IMR-90 (cell line): ENCODE results near the gene RUFY2. TPM values are rescaled to one million over a fixed set of nuclear protein-coding genes. Genes with fewer than 3 reads are reported as not detected.

Source experiments
- ATAC-seq: fragments of 200-7000 bp; cut with Tn5 transposase; 2 replicates; pipeline ENCODE4 v1.9.1; 2020; ENCODE audit warnings: low read depth, mild to moderate bottlenecking, moderate library complexity
- BruUV-seq: library from RNA; stranded (reverse); fragments of 400-500 nt; replicated peaks from 2 replicates; lab custom pipeline; 2021; lab: Mats Ljungman, UMichigan
- CTCF ChIA-PET: fragments of 300-600 bp; formaldehyde crosslinking; extraction: SDS; loops from one replicate; lab custom pipeline; 2021; ENCODE audit warnings: antibody characterized with exemption; lab: Yijun Ruan, JAX
- POLR2A ChIA-PET: fragments of 300-600 bp; sonication (Branson Sonifier 250); formaldehyde crosslinking; loops from one replicate; lab custom pipeline; 2022; ENCODE audit warnings: antibody characterized with exemption; ENCODE audit not compliant: unreplicated experiment; lab: Charles Lee
- DNase-seq: peaks from one replicate; pipeline ENCODE4 v3.0.0; 2013
- H2AFZ ChIP-seq: replicated peaks from 2 replicates; pipeline ENCODE3; 2013; ENCODE audit warnings: low read length, mild to moderate bottlenecking; ENCODE audit not compliant: poor library complexity
- H2AK5ac ChIP-seq: 2 replicates; pipeline ENCODE4 v1.6.1; 2013; ENCODE audit warnings: low read depth, low read length, inconsistent platforms
- H2AK9ac ChIP-seq: replicated peaks from 2 replicates; pipeline ENCODE3; 2013; ENCODE audit warnings: mild to moderate bottlenecking, low read depth, low read length, moderate library complexity; ENCODE audit not compliant: poor library complexity
- H2BK120ac ChIP-seq: 2 replicates; pipeline ENCODE4 v1.6.1; 2013; ENCODE audit warnings: low read depth, low read length, inconsistent platforms
- H2BK15ac ChIP-seq: 3 replicates; pipeline ENCODE4 v1.6.1; 2013; ENCODE audit warnings: low read depth, low read length, inconsistent platforms
- H2BK20ac ChIP-seq: 2 replicates; pipeline ENCODE4 v1.6.1; 2013; ENCODE audit warnings: low read depth, mild to moderate bottlenecking, inconsistent platforms, low read length, moderate library complexity
- H2BK5ac ChIP-seq: 2 replicates; pipeline ENCODE4 v1.6.1; 2013; ENCODE audit warnings: mild to moderate bottlenecking, low read depth, low read length, inconsistent platforms; ENCODE audit not compliant: poor library complexity, severe bottlenecking
- H3K14ac ChIP-seq: replicated peaks from 2 replicates; pipeline ENCODE4 v1.6.1; 2013; ENCODE audit warnings: low read depth, low read length, inconsistent platforms
- H3K18ac ChIP-seq: 2 replicates; pipeline ENCODE4 v1.6.1; 2013; ENCODE audit warnings: low read depth, low read length, control low read depth
- H3K23ac ChIP-seq: 2 replicates; pipeline ENCODE4 v1.6.1; 2013; ENCODE audit warnings: low read depth, low read length, inconsistent platforms
- H3K27ac ChIP-seq: 2 replicates; pipeline ENCODE4 v1.5.1; 2013; ENCODE audit warnings: mild to moderate bottlenecking, control low read depth, low read length; ENCODE audit not compliant: insufficient read depth
- H3K27me3 ChIP-seq: 2 replicates; pipeline ENCODE4 v1.6.1; 2013; ENCODE audit warnings: low read length; ENCODE audit not compliant: control insufficient read depth, insufficient read depth
- H3K36me3 ChIP-seq: 2 replicates; pipeline ENCODE4 v1.6.1; 2013; ENCODE audit warnings: low read length, mixed read lengths; ENCODE audit not compliant: control insufficient read depth, insufficient read depth
- H3K4ac ChIP-seq: 2 replicates; pipeline ENCODE4 v1.6.1; 2013; ENCODE audit warnings: low read depth, low read length, inconsistent platforms
- H3K4me1 ChIP-seq: 2 replicates; pipeline ENCODE4 v1.6.1; 2013; ENCODE audit warnings: low read length, mixed read lengths; ENCODE audit not compliant: control insufficient read depth, insufficient read depth
- H3K4me2 ChIP-seq: 2 replicates; pipeline ENCODE4 v1.6.1; 2013; ENCODE audit warnings: low read depth, mild to moderate bottlenecking, control low read depth, low read length, moderate library complexity
- H3K4me3 ChIP-seq: 2 replicates; pipeline ENCODE4 v1.5.1; 2013; ENCODE audit warnings: low read depth, mild to moderate bottlenecking, control low read depth, low read length, moderate library complexity; ENCODE audit not compliant: insufficient read depth
- H3K56ac ChIP-seq: 2 replicates; pipeline ENCODE4 v1.6.1; 2013; ENCODE audit warnings: low read length, inconsistent platforms; ENCODE audit not compliant: insufficient read depth; ENCODE audit errors: extremely low read depth
- H3K79me1 ChIP-seq, 2 experiments: 2 replicates each; pipeline ENCODE4 v1.6.1; 2013; ENCODE audit warnings: low read length in 2 of 2, inconsistent platforms in 1 of 2, low read depth in 1 of 2
- H3K9ac ChIP-seq: 2 replicates; pipeline ENCODE4 v1.6.1; 2013; ENCODE audit warnings: low read depth, low read length, control low read depth
- H3K9me1 ChIP-seq: 2 replicates; pipeline ENCODE4 v1.6.1; 2013; ENCODE audit warnings: low read length, inconsistent platforms; ENCODE audit not compliant: insufficient read depth
- H3K9me3 ChIP-seq: 2 replicates; pipeline ENCODE4 v1.6.1; 2013; ENCODE audit warnings: low read length; ENCODE audit not compliant: control insufficient read depth, insufficient read depth
- H4K20me1 ChIP-seq: 2 replicates; pipeline ENCODE4 v1.6.1; 2013; ENCODE audit warnings: low read length, inconsistent platforms; ENCODE audit not compliant: insufficient read depth
- H4K5ac ChIP-seq: 2 replicates; pipeline ENCODE4 v1.6.1; 2013; ENCODE audit warnings: mild to moderate bottlenecking, low read depth, low read length, control low read depth
- H4K8ac ChIP-seq, 2 experiments: 2 replicates each; pipeline ENCODE4 v1.6.1; 2013; ENCODE audit warnings: low read depth in 2 of 2, low read length in 2 of 2, control low read depth in 1 of 2, inconsistent platforms in 1 of 2
- H4K91ac ChIP-seq: 2 replicates; pipeline ENCODE4 v1.6.1; 2013; ENCODE audit warnings: low read depth, low read length, inconsistent platforms; ENCODE audit not compliant: insufficient read depth
- BHLHE40 ChIP-seq: fragments of 150-350 bp; IDR thresholded peaks from 2 replicates; pipeline ENCODE4 v1.6.1; 2016; ENCODE audit warnings: mild to moderate bottlenecking, low read depth, low read length
- CEBPB ChIP-seq: IDR thresholded peaks from 2 replicates; pipeline ENCODE4 v1.6.1; 2012; ENCODE audit warnings: low read depth, low read length, improper control_type of control experiment
- CHD1 ChIP-seq: IDR thresholded peaks from 2 replicates; pipeline ENCODE4 v1.6.1; 2012; ENCODE audit warnings: low read depth, low read length, improper control_type of control experiment
- CTCF ChIP-seq: conservative IDR thresholded peaks from 2 replicates; pipeline ENCODE4 v1.5.1; 2012; ENCODE audit warnings: mild to moderate bottlenecking, low read depth, low read length, improper control_type of control experiment
- FOS ChIP-seq: fragments of 150-350 bp; IDR thresholded peaks from 2 replicates; pipeline ENCODE4 v1.6.1; 2016; ENCODE audit warnings: low read depth, low read length
- MAFK ChIP-seq: IDR thresholded peaks from 2 replicates; pipeline ENCODE4 v1.6.1; 2012; ENCODE audit warnings: low read depth, low read length, improper control_type of control experiment
- MAZ ChIP-seq: IDR thresholded peaks from 2 replicates; pipeline ENCODE4 v1.6.1; 2012; ENCODE audit warnings: low read depth, mild to moderate bottlenecking, low read length, improper control_type of control experiment, moderate library complexity, borderline replicate concordance
- MXI1 ChIP-seq: IDR thresholded peaks from 2 replicates; pipeline ENCODE4 v1.6.1; 2012; ENCODE audit warnings: low read depth, mild to moderate bottlenecking, low read length, moderate library complexity, borderline replicate concordance
- NFE2L2 ChIP-seq: fragments of 150-350 bp; IDR thresholded peaks from 2 replicates; pipeline ENCODE4 v1.6.1; 2016; ENCODE audit warnings: low read depth, mild to moderate bottlenecking, low read length
- POLR2A ChIP-seq: IDR thresholded peaks from 2 replicates; pipeline ENCODE4 v1.6.1; 2012; ENCODE audit warnings: mild to moderate bottlenecking, low read depth, low read length
- RAD21 ChIP-seq: IDR thresholded peaks from 2 replicates; pipeline ENCODE4 v1.6.1; 2012; ENCODE audit warnings: low read length, improper control_type of control experiment
- RCOR1 ChIP-seq: IDR thresholded peaks from 2 replicates; pipeline ENCODE4 v1.6.1; 2012; ENCODE audit warnings: mild to moderate bottlenecking, low read length, improper control_type of control experiment; ENCODE audit not compliant: insufficient replicate concordance
- RFX5 ChIP-seq: IDR thresholded peaks from 2 replicates; pipeline ENCODE4 v1.8.0; 2012; ENCODE audit warnings: low read depth, mild to moderate bottlenecking, low read length, moderate library complexity
- SMC3 ChIP-seq: fragments of 150-350 bp; IDR thresholded peaks from 2 replicates; pipeline ENCODE4 v1.6.1; 2016; ENCODE audit warnings: low read depth, mild to moderate bottlenecking, antibody characterized with exemption, low read length, moderate library complexity
- WGBS, 2 experiments: methylation state at CpG; one replicate each; pipeline versions ENCODE4 v1.1.5 to v1.1.7; 2013; ENCODE audit warnings: missing lambda C conversion rate in 2 of 2; ENCODE audit not compliant: insufficient read length in 1 of 2; ENCODE audit errors: extremely low coverage in 2 of 2; 5-methylcytosine and 5-hydroxymethylcytosine counted together
- dilution Hi-C: fragments of 300-500 bp; cut with HindIII; formaldehyde crosslinking; loops from one replicate; pipeline ENCODE4 v1.14.3; 2018; ENCODE audit warnings: low sequenced_read_pairs; ENCODE audit not compliant: unreplicated experiment
- in situ Hi-C: fragments of 300-500 bp; cut with MboI; formaldehyde crosslinking; loops from 3 replicates; pipeline ENCODE4 v1.14.3; 2019; ENCODE audit warnings: low sequenced_read_pairs, inconsistent platforms, mixed read lengths
- intact Hi-C: fragments of 100-400 bp; cut with micrococcal nuclease; formaldehyde crosslinking; loops from 2 replicates; pipeline ENCODE4 v1.10.0; 2022
- polyA plus RNA-seq, 3 experiments: library from polyadenylated mRNA; depleted of rRNA; stranded (reverse); fragments of >200 nt; gene quantifications; 2 replicates each; pipeline ENCODE4 v1.2.3, GENCODE V29; 2012; ENCODE audit warnings: low replicate concordance in 1 of 3
- total RNA-seq: library from RNA; depleted of rRNA; stranded (reverse); fragments of >200 nt; gene quantifications from 2 replicates; pipeline ENCODE4 v1.2.3, GENCODE V29; 2012
- TF ChIP-seq, protein P1 (sequence below): fragments of 150-350 bp; IDR thresholded peaks from 2 replicates; pipeline ENCODE4 v1.6.1; 2017; ENCODE audit warnings: mild to moderate bottlenecking, antibody characterized with exemption, low read length, low read depth
- TF ChIP-seq, protein P2 (sequence below): fragments of 150-350 bp; IDR thresholded peaks from 2 replicates; pipeline ENCODE4 v1.6.1; 2016; ENCODE audit warnings: low read depth, mild to moderate bottlenecking, low read length, moderate library complexity, borderline replicate concordance

Gene RUFY2
- total and polyA plus RNA-seq, 2 of the 4 experiments (the other 2 are of a cell fraction): 6.7 to 6.8 TPM

DNA sequence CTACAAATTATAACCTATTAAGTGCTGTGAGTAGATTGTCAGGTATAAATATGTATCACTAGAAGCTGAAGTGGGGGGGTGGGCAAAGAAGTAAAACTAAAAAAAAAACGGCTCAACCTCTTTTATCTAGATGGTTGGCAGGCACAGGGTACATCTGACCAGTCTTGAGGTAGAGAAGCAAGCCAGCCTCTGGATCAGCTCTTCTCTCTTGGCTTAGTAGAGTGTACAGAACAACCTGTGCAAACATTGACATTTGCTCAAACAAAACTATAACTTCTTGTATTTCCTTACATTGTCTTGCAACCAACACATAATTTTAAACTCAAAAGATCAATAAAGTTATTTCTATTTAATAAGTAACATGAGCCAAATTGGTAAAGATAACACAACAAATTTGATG, 39.1 kb upstream of the RUFY2 start:
- no peak overlapping the region for H2BK20ac ChIP-seq
- H3K56ac ChIP-seq: no peak overlapping the region
- no peak overlapping the region for H2BK5ac ChIP-seq
- BruUV-seq: no TSS peak
- H3K18ac ChIP-seq: no peak overlapping the region
- no peak overlapping the region for H4K5ac ChIP-seq
- DNase-seq: no peak
- TF ChIP-seq CHD1: no peak
- no peak for TF ChIP-seq NFE2L2
- TF ChIP-seq RFX5: no peak
- TF ChIP-seq CEBPB: no peak
- no peak for TF ChIP-seq POLR2A
- TF ChIP-seq, protein P1, sequence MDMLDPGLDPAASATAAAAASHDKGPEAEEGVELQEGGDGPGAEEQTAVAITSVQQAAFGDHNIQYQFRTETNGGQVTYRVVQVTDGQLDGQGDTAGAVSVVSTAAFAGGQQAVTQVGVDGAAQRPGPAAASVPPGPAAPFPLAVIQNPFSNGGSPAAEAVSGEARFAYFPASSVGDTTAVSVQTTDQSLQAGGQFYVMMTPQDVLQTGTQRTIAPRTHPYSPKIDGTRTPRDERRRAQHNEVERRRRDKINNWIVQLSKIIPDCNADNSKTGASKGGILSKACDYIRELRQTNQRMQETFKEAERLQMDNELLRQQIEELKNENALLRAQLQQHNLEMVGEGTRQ: no peak
- TF ChIP-seq FOS: no peak
- TF ChIP-seq, protein P2, sequence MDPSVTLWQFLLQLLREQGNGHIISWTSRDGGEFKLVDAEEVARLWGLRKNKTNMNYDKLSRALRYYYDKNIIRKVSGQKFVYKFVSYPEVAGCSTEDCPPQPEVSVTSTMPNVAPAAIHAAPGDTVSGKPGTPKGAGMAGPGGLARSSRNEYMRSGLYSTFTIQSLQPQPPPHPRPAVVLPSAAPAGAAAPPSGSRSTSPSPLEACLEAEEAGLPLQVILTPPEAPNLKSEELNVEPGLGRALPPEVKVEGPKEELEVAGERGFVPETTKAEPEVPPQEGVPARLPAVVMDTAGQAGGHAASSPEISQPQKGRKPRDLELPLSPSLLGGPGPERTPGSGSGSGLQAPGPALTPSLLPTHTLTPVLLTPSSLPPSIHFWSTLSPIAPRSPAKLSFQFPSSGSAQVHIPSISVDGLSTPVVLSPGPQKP: no peak
- no peak for TF ChIP-seq MAFK
- TF ChIP-seq BHLHE40: no peak
- TF ChIP-seq MXI1: no peak
- no peak for TF ChIP-seq CTCF
- no peak for TF ChIP-seq RCOR1
- TF ChIP-seq SMC3: no peak
- TF ChIP-seq RAD21: no peak
- no peak for TF ChIP-seq MAZ
- no peak overlapping the region for H3K27ac ChIP-seq
- no peaks in the 10 kb centered on the region for H3K9me3 ChIP-seq
- no peak overlapping the region for H3K23ac ChIP-seq
- in situ Hi-C loops (no loop called here), dilution Hi-C loops (no loop called here), intact Hi-C loops (no loop called here)
- ChIA-PET POLR2A (no interaction called here), CTCF (interaction anchor here (0.6 kb wide), 1 partner anchor 229 kb away, joined by 6 read pairs; no protein-coding TSS in a partner anchor)
- no peak overlapping the region for H2AK9ac ChIP-seq
- no peak overlapping the region for H3K4ac ChIP-seq
- no peak overlapping the region for H2AFZ ChIP-seq
- H3K4me3 ChIP-seq: no peak overlapping the region
- no peaks in the 10 kb centered on the region for H3K79me1 ChIP-seq
- no peaks in the 10 kb centered on the region for H4K20me1 ChIP-seq
- no peak overlapping the region for H3K9ac ChIP-seq
- H2BK15ac ChIP-seq: no peak overlapping the region
- no peaks in the 10 kb centered on the region for H3K36me3 ChIP-seq
- H3K9me1 ChIP-seq: no peaks in the 10 kb centered on the region
- H4K91ac ChIP-seq: no peak overlapping the region
- no peak overlapping the region for H2AK5ac ChIP-seq
- no peaks in the 10 kb centered on the region for H3K27me3 ChIP-seq
- WGBS, 2 experiments: no CpG with 5 or more reads among the region's 1 CpG
- H3K4me2 ChIP-seq: no peak overlapping the region
- H3K4me1 ChIP-seq: no peaks in the 10 kb centered on the region
- H2BK120ac ChIP-seq: no peak overlapping the region
- no peak overlapping the region for H3K14ac ChIP-seq
- no peak for ATAC-seq
- H4K8ac ChIP-seq: no peak overlapping the region
